ENCODE data around the gene GHRH. TPM values are rescaled to one million over a fixed set of nuclear protein-coding genes. Genes with fewer than 3 reads are reported as not detected.

Gene GHRH
- total RNA-seq, 1 experiment from 2014 or later, result not detected

GRCh38 chr20:37254114-37254878, 7.3 kb downstream of the GHRH start (continued):
- TF ChIP-seq ATF3 (IDR thresholded peaks at IDR 0.05), result no peak

- H3K79me2 ChIP-seq (ENCODE audit: insufficient read depth, low read length), result no peaks in the 10 kb centered on the region
- BruUV-seq (replicated peaks), result no TSS peak
- intact Hi-C loops (cut with micrococcal nuclease), result no loop called here
Measured at GRCh38 chr20:37253087-37253486, 8.5 kb downstream of the GHRH start.

GRCh38 chr20:37251825-37252477, 9.7 kb downstream of the GHRH start:
- no peaks in the 10 kb centered on the region for H3K4me1 ChIP-seq (ENCODE audit: control insufficient read depth in 1 of 2, insufficient read depth in 2 of 2, low read length in 2 of 2)
- no peaks in the 10 kb centered on the region for H3K9me2 ChIP-seq (ENCODE audit: insufficient read depth)
- H3K9ac ChIP-seq (ENCODE audit: low read length), result no peak overlapping the region
- no peak overlapping the region for H3K4me3 ChIP-seq (replicated peaks in 1 of 2; ENCODE audit: low read depth in 1 of 2, low read length in 2 of 2)
- H3K9me3 ChIP-seq (ENCODE audit: control insufficient read depth in 1 of 2, insufficient read depth in 1 of 2, low read depth in 1 of 2, low read length in 2 of 2), result no peaks in the 10 kb centered on the region
- intact Hi-C loops (cut with micrococcal nuclease), result no loop called here
- ChIA-PET POLR2A (no interaction called here), CTCF (no interaction called here), RAD21 (ENCODE audit: low non-redundant PET in 1 of 2, low total read pairs in 2 of 2, uncharacterized antibody in 2 of 2, unreplicated experiment in 2 of 2) (no interaction called here)
- no peak for DNase-seq (ENCODE audit: low read depth, low spot score)
- no peak overlapping the region for H3K4me2 ChIP-seq (ENCODE audit: low read length)
- no peaks in the 10 kb centered on the region for H3K27me3 ChIP-seq (ENCODE audit: insufficient read depth, low read length)
- no peaks in the 10 kb centered on the region for H3K36me3 ChIP-seq (ENCODE audit: control insufficient read depth in 1 of 2, insufficient read depth in 2 of 2, low read length in 2 of 2)
- BruUV-seq (replicated peaks), result no TSS peak
- H3K79me2 ChIP-seq (ENCODE audit: insufficient read depth, low read length), result no peaks in the 10 kb centered on the region
- H2AFZ ChIP-seq (ENCODE audit: low read depth, low read length, poor library complexity, severe bottlenecking), result no peak overlapping the region
- TF ChIP-seq REST (IDR thresholded peaks at IDR 0.05; ENCODE audit: low read depth) (no peak), POLR2AphosphoS5 (IDR thresholded peaks at IDR 0.05; ENCODE audit: low read depth, low read length) (no peak), SP1 (IDR thresholded peaks at IDR 0.05; ENCODE audit: low read depth) (no peak), CTCF (IDR thresholded peaks at IDR 0.05 in 2 of 3, conservative IDR thresholded peaks at IDR 0.05 in 1 of 3; ENCODE audit: borderline replicate concordance in 1 of 3, insufficient read depth in 1 of 3, low read depth in 2 of 3, low read length in 2 of 3) (no peak), ZFX (IDR thresholded peaks at IDR 0.05) (no peak), FOSL1 (IDR thresholded peaks at IDR 0.05; ENCODE audit: low read depth) (no peak)
- no peak overlapping the region for H3K27ac ChIP-seq (ENCODE audit: low read depth, low read length)
- ATAC-seq, result no peak
- no peaks in the 10 kb centered on the region for H4K20me1 ChIP-seq (ENCODE audit: insufficient read depth)

More at GRCh38 chr20:37253087-37253486, 8.5 kb downstream of the GHRH start:
- no peaks in the 10 kb centered on the region for H3K9me3 ChIP-seq (ENCODE audit: control insufficient read depth in 1 of 2, insufficient read depth in 1 of 2, low read depth in 1 of 2, low read length in 2 of 2)
- ATAC-seq (no peak), DNase-seq (ENCODE audit: low read depth, low spot score) (no peak)
- H3K4me3 ChIP-seq (replicated peaks in 1 of 2; ENCODE audit: low read depth in 1 of 2, low read length in 2 of 2), result no peak overlapping the region
- H3K4me2 ChIP-seq (ENCODE audit: low read length), result no peak overlapping the region
- no peak overlapping the region for H2AFZ ChIP-seq (ENCODE audit: low read depth, low read length, poor library complexity, severe bottlenecking)
- CTCF ChIA-PET, result no interaction called here
- H3K4me1 ChIP-seq (ENCODE audit: control insufficient read depth in 1 of 2, insufficient read depth in 2 of 2, low read length in 2 of 2), result no peaks in the 10 kb centered on the region
- H3K9ac ChIP-seq (ENCODE audit: low read length), result no peak overlapping the region
- no peaks in the 10 kb centered on the region for H3K36me3 ChIP-seq (ENCODE audit: control insufficient read depth in 1 of 2, insufficient read depth in 2 of 2, low read length in 2 of 2)
- TF ChIP-seq YY1 (IDR thresholded peaks at IDR 0.05; ENCODE audit: extremely low read depth, insufficient replicate concordance, low read depth, low read length), result no peak
- POLR2A ChIA-PET, result no interaction called here
- H4K20me1 ChIP-seq (ENCODE audit: insufficient read depth), result no peaks in the 10 kb centered on the region
- RAD21 ChIA-PET (ENCODE audit: low non-redundant PET in 1 of 2, low total read pairs in 2 of 2, uncharacterized antibody in 2 of 2, unreplicated experiment in 2 of 2), result no interaction called here
- no peaks in the 10 kb centered on the region for H3K9me2 ChIP-seq (ENCODE audit: insufficient read depth)
- no peaks in the 10 kb centered on the region for H3K27me3 ChIP-seq (ENCODE audit: insufficient read depth, low read length)
- no peak overlapping the region for H3K27ac ChIP-seq (ENCODE audit: low read depth, low read length)

Measured in HCT116 (cell line).